Smooth muscle cell (in vitro differentiated cells): ENCODE data around the gene FIBIN. TPM values are rescaled to one million over a fixed set of nuclear protein-coding genes. Genes with fewer than 3 reads are reported as not detected.

ENCODE experiments used
- DNase-seq: peaks from one replicate; lab custom pipeline; 2025; ENCODE audit not compliant: unreplicated experiment; lab: John Stamatoyannopoulos, UW
- H2AFZ ChIP-seq: fragments of 200-600 bp; sonication (generic); 2 replicates; pipeline ENCODE4 v1.6.0; 2016; ENCODE audit warnings: antibody characterized with exemption, low read depth, mild to moderate bottlenecking
- H3F3A ChIP-seq: fragments of 200-600 bp; sonication (generic); 2 replicates; pipeline ENCODE4 v1.6.0; 2017; ENCODE audit warnings: antibody characterized with exemption, low read depth
- H3K27ac ChIP-seq: fragments of 200-600 bp; sonication (generic); 2 replicates; pipeline ENCODE4 v1.5.1; 2016; ENCODE audit warnings: low read depth, mild to moderate bottlenecking
- H3K27me3 ChIP-seq: fragments of 200-600 bp; sonication (generic); 2 replicates; pipeline ENCODE4 v1.6.1; 2016; ENCODE audit warnings: low read depth, mild to moderate bottlenecking
- H3K36me3 ChIP-seq: fragments of 200-600 bp; sonication (generic); 2 replicates; pipeline ENCODE4 v1.5.1; 2016; ENCODE audit warnings: low read depth
- H3K4me1 ChIP-seq: fragments of 200-600 bp; sonication (generic); 2 replicates; pipeline ENCODE4 v1.5.1; 2016; ENCODE audit warnings: low read depth
- H3K4me2 ChIP-seq: fragments of 200-600 bp; sonication (generic); 2 replicates; pipeline ENCODE4 v1.6.0; 2016; ENCODE audit warnings: mild to moderate bottlenecking
- H3K4me3 ChIP-seq: fragments of 200-600 bp; sonication (generic); 2 replicates; pipeline ENCODE4 v1.5.1; 2016; ENCODE audit warnings: mild to moderate bottlenecking
- H3K79me2 ChIP-seq: fragments of 200-600 bp; sonication (generic); 2 replicates; pipeline ENCODE4 v1.6.0; 2016; ENCODE audit warnings: low read depth, mild to moderate bottlenecking
- H3K9ac ChIP-seq: fragments of 200-600 bp; sonication (generic); 2 replicates; pipeline ENCODE4 v1.6.0; 2016; ENCODE audit warnings: low read depth
- H3K9me3 ChIP-seq: fragments of 200-600 bp; sonication (generic); replicated peaks from 2 replicates; pipeline ENCODE4 v1.5.1; 2016; ENCODE audit warnings: low read depth
- H4K20me1 ChIP-seq: fragments of 200-600 bp; sonication (generic); 2 replicates; pipeline ENCODE4 v1.6.0; 2016; ENCODE audit warnings: low read depth
- CTCF ChIP-seq: fragments of 200-600 bp; sonication (generic); IDR thresholded peaks from 2 replicates; pipeline ENCODE4 v1.5.1; 2017; ENCODE audit warnings: borderline replicate concordance, mild to moderate bottlenecking, antibody characterized with exemption; ENCODE audit not compliant: insufficient read depth, poor library complexity, severe bottlenecking
- WGBS: methylation state at CpG from one replicate; pipeline ENCODE4 v1.1.7; 2016; ENCODE audit warnings: low lambda C conversion rate; 5-methylcytosine and 5-hydroxymethylcytosine counted together
- polyA plus RNA-seq: library from polyadenylated mRNA; unstranded; fragments of >200 nt; fragmentation: Nextera tagmentation; extraction: Ambion mirVana; gene quantifications from 2 replicates; pipeline ENCODE4 v1.2.1, GENCODE V29; 2016
- total RNA-seq: library from RNA; depleted of rRNA; stranded (reverse); fragments of >200 nt; gene quantifications from 2 replicates; pipeline ENCODE4 v1.2.3, GENCODE V29; 2014

FIBIN gene
- total RNA-seq (24.7 and 36.7 TPM in 2 replicates), polyA plus RNA-seq (25.2 and 40.7 TPM in 2 replicates)

DNA sequence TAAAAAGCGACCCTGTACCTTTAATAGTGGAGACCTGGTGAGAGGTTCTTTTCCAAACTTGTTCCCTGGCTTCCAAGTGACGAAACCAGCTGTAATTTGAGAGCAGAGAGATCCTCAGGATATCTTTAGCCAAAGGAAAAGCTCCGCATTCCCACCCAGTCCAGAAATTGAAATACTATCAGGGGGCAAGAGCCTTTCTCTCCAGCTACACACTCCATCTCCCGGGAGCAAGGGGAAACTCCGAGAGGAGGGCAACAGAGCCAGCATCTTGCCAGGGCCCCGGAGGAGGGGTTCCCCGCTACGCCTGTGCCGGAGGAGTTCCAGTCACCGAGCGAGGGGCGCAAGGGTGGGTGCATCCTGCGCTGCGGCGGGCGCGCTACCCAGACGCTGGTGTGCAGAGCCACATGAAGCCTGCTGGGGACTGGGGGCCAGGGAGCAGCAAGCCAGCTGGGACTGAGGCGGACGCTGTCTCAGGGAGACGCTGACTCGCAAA lies at the start of gene FIBIN:
Gene FIBIN (plus strand): TSS at position 148 of the 493 bp plus-strand sequence. CDS start 415 bp downstream, outside the sequence.
- peaks cover 14% of the 10 kb centered on the region for H3F3A ChIP-seq
- H3K4me2 ChIP-seq: peak within 1 kb of the TSS; percentile 86
- no peak for DNase-seq
- WGBS: 55% methylated on average over 22 of the region's 22 CpGs
- no peaks in the 10 kb centered on the region for H3K27me3 ChIP-seq
- peak within 1 kb of the TSS; percentile 49 for H3K27ac ChIP-seq
- H3K36me3 ChIP-seq: no peaks in the 10 kb centered on the region
- peaks cover 25% of the 10 kb centered on the region for H3K4me1 ChIP-seq
- H3K4me3 ChIP-seq: peak within 1 kb of the TSS; percentile 59
- peak within 1 kb of the TSS; percentile 22 for H3K9ac ChIP-seq
- H3K9me3 ChIP-seq: no peaks in the 10 kb centered on the region
- H4K20me1 ChIP-seq: no peaks in the 10 kb centered on the region
- TF ChIP-seq CTCF: no peak
- H2AFZ ChIP-seq: peak within 1 kb of the TSS; percentile 76
- H3K79me2 ChIP-seq: peaks cover 36% of the 10 kb centered on the region

DNA sequence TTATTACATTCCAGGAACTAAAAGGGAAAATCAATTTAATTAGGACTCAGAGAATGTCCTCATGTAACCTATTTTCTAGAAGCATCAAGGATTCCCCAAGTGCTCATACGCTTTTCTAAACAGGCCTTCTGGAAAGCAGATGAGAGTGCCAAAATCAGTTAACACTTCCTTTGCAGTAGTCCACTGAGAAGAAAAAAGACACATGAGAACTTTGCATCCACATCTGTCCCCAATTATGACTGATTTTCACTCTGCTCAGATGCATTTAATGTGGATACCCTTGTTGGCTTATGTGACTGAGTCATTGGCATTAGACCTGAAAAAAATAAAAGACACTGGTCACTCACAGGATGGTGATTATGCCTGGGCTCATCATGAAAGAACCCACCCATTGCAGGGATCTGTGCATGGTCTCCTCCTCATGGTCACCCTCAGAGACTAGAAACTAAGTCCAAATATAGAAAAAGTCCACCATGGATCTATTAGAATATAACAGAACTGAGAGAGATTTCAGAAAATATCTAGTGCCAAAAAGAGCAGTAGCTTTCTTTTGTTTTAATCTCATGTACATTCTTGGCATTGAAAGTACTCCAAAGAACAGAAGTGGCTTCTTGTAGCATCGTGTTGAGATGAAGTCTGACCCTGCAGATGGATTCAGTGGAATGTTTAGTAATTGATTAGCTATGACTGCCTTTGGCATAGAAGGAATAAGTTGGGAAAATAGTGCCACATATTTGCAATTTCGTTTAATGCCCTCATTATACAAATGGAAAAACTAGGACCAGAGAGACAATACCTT lies 48.8 kb upstream of the FIBIN start:
- H3K27ac ChIP-seq: peak overlapping the region; percentile 95
- WGBS: 57% methylated on average over 3 of the region's 3 CpGs
- no peak for DNase-seq
- no peak overlapping the region for H3K4me2 ChIP-seq
- H3K36me3 ChIP-seq: no peaks in the 10 kb centered on the region
- no peak overlapping the region for H3K4me3 ChIP-seq
- no peak for TF ChIP-seq CTCF
- no peak overlapping the region for H2AFZ ChIP-seq
- H3K27me3 ChIP-seq: no peaks in the 10 kb centered on the region
- H3K9ac ChIP-seq: no peak overlapping the region
- peaks cover 31% of the 10 kb centered on the region for H3K4me1 ChIP-seq
- no peaks in the 10 kb centered on the region for H3K9me3 ChIP-seq
- H3F3A ChIP-seq: peaks cover 39% of the 10 kb centered on the region
- no peaks in the 10 kb centered on the region for H4K20me1 ChIP-seq
- H3K79me2 ChIP-seq: no peaks in the 10 kb centered on the region

GRCh38 chr11:26946257-26946716 lies 47.6 kb upstream of the FIBIN start:
- Histone ChIP-seq H3K79me2 (no peaks in the 10 kb centered on the region), H3K4me3 (no peak overlapping the region), H3K27me3 (no peaks in the 10 kb centered on the region), H3K36me3 (no peaks in the 10 kb centered on the region), H4K20me1 (no peaks in the 10 kb centered on the region), H3K9me3 (no peaks in the 10 kb centered on the region), H3K4me1 (peaks cover 34% of the 10 kb centered on the region), H3K4me2 (peak overlapping the region; percentile 59), H3K9ac (peak overlapping the region; percentile 5), H3F3A (peaks cover 39% of the 10 kb centered on the region), H2AFZ (no peak overlapping the region), H3K27ac (peak overlapping the region; percentile 95)
- 27% methylated on average over 2 of the region's 2 CpGs for WGBS
- TF ChIP-seq CTCF: no peak
- DNase-seq: no peak
